ENCODE data around the gene DENND1C.

DENND1C gene

DNA sequence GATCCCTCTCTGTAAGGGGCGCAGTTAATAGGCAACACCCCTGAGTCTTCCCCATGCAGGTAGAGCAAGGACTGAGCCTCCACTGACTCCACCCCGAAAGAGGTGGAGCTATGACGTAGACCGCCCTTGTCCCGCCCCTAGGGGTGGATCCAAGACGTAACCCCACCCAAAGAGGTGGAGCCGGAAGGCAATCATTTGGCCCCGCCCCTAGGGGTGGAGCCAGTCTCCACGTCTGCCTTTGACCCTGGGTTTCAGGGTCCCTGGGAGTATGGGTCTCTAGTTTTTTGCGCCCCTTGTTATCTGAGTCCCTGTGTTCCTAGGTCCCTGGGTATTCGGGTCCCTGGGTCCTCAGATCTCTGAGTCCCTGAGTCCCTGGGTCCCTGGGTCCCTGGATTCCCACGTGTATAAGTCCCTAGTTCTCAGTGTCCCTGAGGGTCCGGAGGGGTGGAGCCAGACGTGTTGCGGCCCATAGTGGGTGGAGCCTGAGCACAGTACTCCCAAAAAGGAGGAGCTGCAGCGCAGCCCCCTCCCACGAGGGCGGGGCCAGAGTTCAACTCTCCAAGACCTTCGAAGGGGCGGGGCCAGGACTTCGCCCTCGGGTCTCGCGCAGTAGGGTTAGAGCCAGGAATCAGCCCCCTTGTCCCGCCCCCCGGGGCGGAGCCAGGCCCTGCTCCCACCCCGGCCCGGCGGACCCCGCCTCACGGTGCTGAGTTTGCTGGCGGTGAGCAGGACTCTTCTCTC is 5.3 kb downstream of the DENND1C start:
- no peaks in the 10 kb centered on the region for H3K9me3 Mint-ChIP-seq
- H3K36me3 Mint-ChIP-seq (ENCODE audit: low read depth), result peaks cover 65% of the 10 kb centered on the region
- H3K27ac Mint-ChIP-seq, result no peak overlapping the region
- DNase-seq, result peak; percentile 83
- H3K4me3 Mint-ChIP-seq, result no peak overlapping the region
- peaks cover 17% of the 10 kb centered on the region for H3K4me1 Mint-ChIP-seq (ENCODE audit: low read depth)
- no peaks in the 10 kb centered on the region for H3K27me3 Mint-ChIP-seq

- Mint-ChIP-seq H3K36me3 (ENCODE audit: low read depth) (peaks cover 66% of the 10 kb centered on the region), H3K4me1 (ENCODE audit: low read depth) (peaks cover 13% of the 10 kb centered on the region), H3K27me3 (no peaks in the 10 kb centered on the region), H3K4me3 (no peak overlapping the region), H3K27ac (no peak overlapping the region), H3K9me3 (no peaks in the 10 kb centered on the region)
- no peak for DNase-seq
These were observed 6.1 kb downstream of the DENND1C start for GRCh38 chr19:6475321-6476108.

- DNase-seq, result no peak
- Mint-ChIP-seq H3K4me3 (no peak overlapping the region), H3K9me3 (no peaks in the 10 kb centered on the region), H3K36me3 (ENCODE audit: low read depth) (peaks cover 69% of the 10 kb centered on the region), H3K27me3 (no peaks in the 10 kb centered on the region), H3K27ac (peak overlapping the region; percentile 37), H3K4me1 (ENCODE audit: low read depth) (peaks cover 2% of the 10 kb centered on the region)
These were observed 7.9 kb downstream of the DENND1C start for GRCh38 chr19:6473647-6474046.

- peaks cover 76% of the 10 kb centered on the region for H3K36me3 Mint-ChIP-seq (ENCODE audit: low read depth)
- H3K9me3 Mint-ChIP-seq, result no peaks in the 10 kb centered on the region
- DNase-seq, result no peak
- H3K27me3 Mint-ChIP-seq, result no peaks in the 10 kb centered on the region
- H3K27ac Mint-ChIP-seq, result no peak overlapping the region
- H3K4me1 Mint-ChIP-seq (ENCODE audit: low read depth), result peaks cover 2% of the 10 kb centered on the region
- no peak overlapping the region for H3K4me3 Mint-ChIP-seq
These were observed 8.9 kb downstream of the DENND1C start for GRCh38 chr19:6472713-6473112.

DNA sequence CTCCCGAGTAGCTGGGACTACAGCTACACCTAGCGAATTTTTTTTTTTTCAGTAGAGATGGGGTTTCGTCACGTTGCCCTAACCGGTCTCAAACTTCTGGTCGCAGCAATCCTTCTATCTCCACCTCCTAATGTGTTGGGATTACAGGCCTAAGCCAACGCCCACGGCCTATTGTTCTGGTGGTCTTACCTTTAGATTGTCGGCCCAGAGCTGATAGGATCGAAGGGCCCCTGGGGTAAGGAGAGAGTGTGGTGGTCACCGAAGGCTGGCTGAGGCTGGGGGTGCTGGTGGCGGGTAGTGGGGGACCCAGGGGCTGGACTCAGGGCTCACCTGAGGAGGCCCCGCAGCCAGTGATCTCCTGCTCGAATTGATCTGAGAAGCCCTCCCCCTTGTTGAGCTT is 10.5 kb downstream of the DENND1C start:
- Mint-ChIP-seq H3K4me1 (ENCODE audit: low read depth) (peaks cover 2% of the 10 kb centered on the region), H3K27me3 (no peaks in the 10 kb centered on the region), H3K4me3 (no peak overlapping the region), H3K27ac (no peak overlapping the region), H3K9me3 (no peaks in the 10 kb centered on the region), H3K36me3 (ENCODE audit: low read depth) (peaks cover 71% of the 10 kb centered on the region)
- DNase-seq, result no peak

DNA sequence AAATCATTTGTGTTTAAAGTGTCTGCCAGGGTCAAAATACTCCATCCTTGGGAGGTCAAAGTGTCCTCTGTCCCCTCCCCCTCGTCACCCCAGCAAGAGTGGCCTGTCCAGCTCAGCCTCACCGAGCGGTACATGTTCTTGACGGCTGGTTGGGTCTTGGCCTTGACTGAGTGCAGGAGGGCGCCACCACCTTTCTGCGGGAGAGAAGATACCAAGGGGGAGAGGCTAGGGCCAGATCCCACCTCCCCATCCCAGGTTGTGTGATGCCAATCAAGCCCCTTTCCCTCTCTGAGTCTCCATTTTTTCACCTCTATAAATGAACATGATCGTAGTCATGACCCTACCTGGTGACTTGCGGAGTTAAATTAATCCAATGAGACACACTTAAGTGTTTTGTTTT is 11.4 kb downstream of the DENND1C start:
- no peak overlapping the region for H3K4me3 Mint-ChIP-seq
- peaks cover 2% of the 10 kb centered on the region for H3K4me1 Mint-ChIP-seq (ENCODE audit: low read depth)
- peaks cover 65% of the 10 kb centered on the region for H3K36me3 Mint-ChIP-seq (ENCODE audit: low read depth)
- H3K27ac Mint-ChIP-seq, result no peak overlapping the region
- no peaks in the 10 kb centered on the region for H3K27me3 Mint-ChIP-seq
- no peak for DNase-seq
- H3K9me3 Mint-ChIP-seq, result no peaks in the 10 kb centered on the region

- Mint-ChIP-seq H3K9me3 (no peaks in the 10 kb centered on the region), H3K36me3 (ENCODE audit: low read depth) (peaks cover 43% of the 10 kb centered on the region), H3K4me1 (ENCODE audit: low read depth) (peaks cover 8% of the 10 kb centered on the region), H3K4me3 (no peak overlapping the region), H3K27me3 (no peaks in the 10 kb centered on the region), H3K27ac (peak overlapping the region; percentile 50)
- DNase-seq, result no peak
These were observed 14.2 kb downstream of the DENND1C start for GRCh38 chr19:6467384-6467783.

- Mint-ChIP-seq H3K4me1 (ENCODE audit: low read depth) (peaks cover 10% of the 10 kb centered on the region), H3K36me3 (ENCODE audit: low read depth) (peaks cover 40% of the 10 kb centered on the region), H3K27ac (no peak overlapping the region), H3K27me3 (no peaks in the 10 kb centered on the region), H3K4me3 (no peak overlapping the region), H3K9me3 (no peaks in the 10 kb centered on the region)
- DNase-seq, result no peak
These were observed 14.9 kb downstream of the DENND1C start for GRCh38 chr19:6466526-6467248.

DNA sequence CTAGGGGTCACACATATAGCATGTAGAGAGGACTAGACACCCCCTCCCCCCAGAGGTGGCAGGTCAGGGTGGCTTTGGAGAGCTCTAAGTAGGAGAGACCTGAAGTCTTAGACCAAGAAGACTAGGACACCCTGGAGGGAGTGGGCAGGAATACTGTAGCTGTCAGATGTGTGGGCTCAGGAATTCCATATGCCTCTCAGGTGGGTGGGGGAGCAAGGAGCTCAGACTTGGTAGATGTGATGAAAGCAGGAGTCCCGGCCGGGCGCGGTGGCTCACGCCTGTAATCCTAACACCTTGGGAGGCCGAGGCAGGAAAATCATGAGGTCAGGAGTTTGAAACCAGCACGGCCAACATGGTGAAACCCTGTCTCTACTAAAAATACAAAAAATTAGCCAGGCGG is 15.9 kb downstream of the DENND1C start:
- Mint-ChIP-seq H3K4me1 (ENCODE audit: low read depth) (peaks cover 10% of the 10 kb centered on the region), H3K4me3 (no peak overlapping the region), H3K27ac (peak overlapping the region; percentile 57), H3K9me3 (no peaks in the 10 kb centered on the region), H3K27me3 (no peaks in the 10 kb centered on the region), H3K36me3 (ENCODE audit: low read depth) (peaks cover 33% of the 10 kb centered on the region)
- DNase-seq, result no peak

- Mint-ChIP-seq H3K27ac (peak overlapping the region; percentile 4), H3K36me3 (ENCODE audit: low read depth) (peaks cover 29% of the 10 kb centered on the region), H3K27me3 (no peaks in the 10 kb centered on the region), H3K4me3 (no peak overlapping the region), H3K4me1 (ENCODE audit: low read depth) (peaks cover 14% of the 10 kb centered on the region), H3K9me3 (no peaks in the 10 kb centered on the region)
- DNase-seq, result no peak
These were observed 16.6 kb downstream of the DENND1C start for GRCh38 chr19:6465006-6465405.

DNA sequence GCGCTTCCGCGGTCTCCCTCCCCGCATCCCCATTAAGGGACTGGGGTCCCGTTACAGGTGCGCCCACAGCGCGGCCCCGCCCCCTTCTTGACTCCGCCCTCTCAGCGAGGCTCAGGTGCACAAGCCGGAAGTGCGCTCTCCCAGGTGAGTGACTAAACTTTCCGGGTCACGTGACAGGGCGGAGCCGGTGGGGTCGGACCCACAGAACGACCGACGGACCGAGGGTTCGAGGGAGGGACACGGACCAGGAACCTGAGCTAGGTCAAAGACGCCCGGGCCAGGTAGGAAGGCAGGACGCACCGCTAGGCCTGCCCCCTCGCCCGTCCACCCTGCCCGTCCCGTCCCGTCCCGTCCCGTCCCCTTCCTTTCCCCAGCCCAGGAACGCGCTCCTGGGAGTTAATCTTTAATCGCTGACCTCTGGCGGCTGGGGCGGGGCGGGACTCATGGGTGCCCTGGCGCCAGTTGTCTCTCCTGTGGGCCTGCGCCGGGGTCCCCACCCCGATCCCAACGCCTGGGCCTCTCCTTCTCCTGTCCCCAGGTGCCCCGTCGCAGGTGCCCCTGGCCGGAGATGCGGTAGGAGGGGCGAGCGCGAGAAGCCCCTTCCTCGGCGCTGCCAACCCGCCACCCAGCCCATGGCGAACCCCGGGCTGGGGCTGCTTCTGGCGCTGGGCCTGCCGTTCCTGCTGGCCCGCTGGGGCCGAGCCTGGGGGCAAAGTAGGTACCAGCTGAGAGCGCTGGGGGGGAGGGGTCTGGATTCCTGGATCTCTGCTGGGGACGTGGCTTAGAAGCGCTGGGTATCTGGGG is 17.3 kb downstream of the DENND1C start, which contains the start of gene CRB3:
TSS of gene CRB3 (plus strand) at position 202 of the 804 bp plus-strand sequence. CDS start at position 633, 431 bp downstream.
- Mint-ChIP-seq H3K27ac (peak within 1 kb of the TSS; percentile 4), H3K9me3 (no peaks in the 10 kb centered on the region), H3K4me1 (ENCODE audit: low read depth) (peaks cover 16% of the 10 kb centered on the region), H3K4me3 (peak within 1 kb of the TSS; percentile 12), H3K36me3 (ENCODE audit: low read depth) (peaks cover 23% of the 10 kb centered on the region), H3K27me3 (no peaks in the 10 kb centered on the region)
- DNase-seq, result peak; percentile 58

DNA sequence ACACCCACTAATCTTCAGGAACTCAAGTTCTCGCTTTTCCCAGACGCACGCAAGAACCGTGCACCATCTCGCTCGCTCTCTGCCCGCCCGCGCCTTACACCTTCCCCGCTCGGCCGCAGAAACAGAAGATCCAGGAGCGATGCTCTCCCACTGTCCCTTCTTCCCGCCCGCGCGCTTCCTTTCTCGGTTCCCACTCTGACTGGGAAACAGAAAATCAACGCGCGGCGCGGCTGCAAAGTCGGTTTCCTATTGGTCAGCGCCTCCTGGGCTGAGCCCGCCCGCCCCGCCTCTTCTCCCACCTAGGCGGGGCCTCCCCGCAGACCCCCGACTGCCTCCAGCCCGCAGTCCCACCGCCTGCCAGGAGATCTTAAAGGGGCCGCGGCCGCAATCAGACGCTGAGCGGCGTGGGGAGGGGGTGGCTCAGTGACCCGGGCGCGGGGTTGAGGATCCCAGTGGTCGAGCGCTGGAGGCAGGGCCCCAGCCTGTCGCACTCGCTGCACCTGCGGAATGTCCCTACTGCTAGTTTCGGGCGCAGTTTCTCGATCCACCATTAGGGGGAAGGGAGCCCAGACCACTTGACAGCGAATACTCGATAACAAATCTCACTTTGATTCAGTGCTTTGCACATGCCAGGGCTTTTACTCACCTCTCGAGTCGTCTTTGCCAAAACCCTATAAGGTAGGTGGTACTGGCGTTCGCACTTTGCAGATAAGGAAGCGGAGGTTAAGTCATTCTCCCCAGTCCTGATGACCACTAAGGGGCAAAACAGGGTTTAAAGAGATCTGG is 21.3 kb downstream of the DENND1C start:
- Mint-ChIP-seq H3K36me3 (ENCODE audit: low read depth) (peaks cover 13% of the 10 kb centered on the region), H3K27me3 (no peaks in the 10 kb centered on the region), H3K9me3 (peaks cover 2% of the 10 kb centered on the region), H3K4me3 (peak overlapping the region; percentile 82), H3K4me1 (ENCODE audit: low read depth) (peaks cover 27% of the 10 kb centered on the region), H3K27ac (peak overlapping the region; percentile 88)
- peak; percentile 96 for DNase-seq

- peaks cover 9% of the 10 kb centered on the region for H3K9me3 Mint-ChIP-seq
- peak within 1 kb of the TSS; percentile 88 for H3K27ac Mint-ChIP-seq
- H3K27me3 Mint-ChIP-seq, result no peaks in the 10 kb centered on the region
- peak within 1 kb of the TSS; percentile 82 for H3K4me3 Mint-ChIP-seq
- H3K4me1 Mint-ChIP-seq (ENCODE audit: low read depth), result peaks cover 23% of the 10 kb centered on the region
- peak; percentile 79 for DNase-seq
- H3K36me3 Mint-ChIP-seq (ENCODE audit: low read depth), result peaks cover 21% of the 10 kb centered on the region
These were observed 22.1 kb downstream of the DENND1C start, which contains the start of gene SLC25A23 for GRCh38 chr19:6459262-6460098. Gene SLC25A23, minus strand, starts transcription at chr19:6459792. Its CDS starts 164 bp downstream, at chr19:6459628.
